GM23338 (cell line): ENCODE data around the gene UVRAG. TPM values are rescaled to one million over a fixed set of nuclear protein-coding genes. Genes with fewer than 3 reads are reported as not detected.

Source experiments
- ATAC-seq: fragments of 200-7000 bp; cut with Tn5 transposase; 3 replicates; pipeline ENCODE4 v1.9.1; 2020
- DNase-seq: peaks from one replicate; pipeline ENCODE4 v3.0.0-alpha.2; 2015; ENCODE audit warnings: low spot score
- H2AFZ ChIP-seq: fragments of 200-600 bp; sonication (generic); 2 replicates; pipeline ENCODE4 v1.8.0; 2016; ENCODE audit warnings: antibody characterized with exemption, mild to moderate bottlenecking, moderate library complexity
- H3F3A ChIP-seq: fragments of 200-600 bp; sonication (generic); replicated peaks from 2 replicates; pipeline ENCODE4 v1.8.0; 2017; ENCODE audit warnings: antibody characterized with exemption, mixed run types, low read depth
- H3K27ac ChIP-seq: fragments of 200-600 bp; sonication (generic); 2 replicates; pipeline ENCODE4 v1.6.1; 2016; ENCODE audit warnings: low read depth
- H3K27me3 ChIP-seq: fragments of 200-600 bp; sonication (generic); 2 replicates; pipeline ENCODE4 v1.8.0; 2016; ENCODE audit warnings: mild to moderate bottlenecking, mixed run types, moderate library complexity; ENCODE audit not compliant: insufficient read depth
- H3K36me3 ChIP-seq: fragments of 200-600 bp; sonication (generic); 2 replicates; pipeline ENCODE4 v1.8.0; 2016; ENCODE audit warnings: mild to moderate bottlenecking; ENCODE audit not compliant: insufficient read depth
- H3K4me1 ChIP-seq: fragments of 200-600 bp; sonication (generic); 2 replicates; pipeline ENCODE4 v1.8.0; 2016; ENCODE audit warnings: mild to moderate bottlenecking, moderate library complexity; ENCODE audit not compliant: insufficient read depth
- H3K4me2 ChIP-seq: fragments of 200-600 bp; sonication (generic); 2 replicates; pipeline ENCODE4 v1.7.1; 2017; ENCODE audit warnings: mixed run types
- H3K4me3 ChIP-seq: fragments of 200-600 bp; sonication (generic); 2 replicates; pipeline ENCODE4 v1.6.1; 2016; ENCODE audit warnings: mixed run types
- H3K79me2 ChIP-seq: fragments of 200-600 bp; sonication (generic); replicated peaks from 2 replicates; pipeline ENCODE4 v1.8.0; 2017; ENCODE audit warnings: mild to moderate bottlenecking; ENCODE audit not compliant: insufficient read depth
- H3K9me2 ChIP-seq: fragments of 200-600 bp; sonication (generic); 2 replicates; pipeline ENCODE4 v1.8.0; 2017; ENCODE audit not compliant: insufficient read depth
- H4K20me1 ChIP-seq: fragments of 200-600 bp; sonication (generic); replicated peaks from 2 replicates; pipeline ENCODE4 v1.8.0; 2017; ENCODE audit warnings: mild to moderate bottlenecking; ENCODE audit not compliant: insufficient read depth
- H3K27ac Mint-ChIP-seq: 2 replicates; pipeline ENCODE4 v1.8.0; 2020; ENCODE audit warnings: inconsistent platforms, mild to moderate bottlenecking, moderate library complexity, mixed read lengths
- H3K27me3 Mint-ChIP-seq: 3 replicates; pipeline ENCODE4 v1.8.0; 2022; ENCODE audit warnings: low read depth, mild to moderate bottlenecking, moderate library complexity, mixed read lengths, inconsistent platforms; ENCODE audit not compliant: insufficient read depth, poor library complexity
- H3K36me3 Mint-ChIP-seq: 3 replicates; pipeline ENCODE4 v1.8.0; 2021; ENCODE audit warnings: low read depth, mild to moderate bottlenecking, inconsistent platforms, moderate library complexity, mixed read lengths
- H3K4me1 Mint-ChIP-seq: 3 replicates; pipeline ENCODE4 v1.8.0; 2020; ENCODE audit warnings: mild to moderate bottlenecking, inconsistent platforms, mixed read lengths
- H3K4me3 Mint-ChIP-seq: 3 replicates; pipeline ENCODE4 v1.8.0; 2021; ENCODE audit warnings: moderate library complexity, mild to moderate bottlenecking, inconsistent platforms, mixed read lengths
- H3K9me3 Mint-ChIP-seq: 3 replicates; pipeline ENCODE4 v1.8.0; 2020; ENCODE audit warnings: moderate library complexity, mild to moderate bottlenecking, inconsistent platforms, mixed read lengths
- CREB1 ChIP-seq: fragments of 250-450 bp; sonication (Bioruptor Pico); IDR thresholded peaks from 2 replicates; pipeline ENCODE4 v1.5.0; 2020; ENCODE audit warnings: low read depth, mild to moderate bottlenecking, moderate library complexity
- EZH2 ChIP-seq: fragments of 200-600 bp; sonication (generic); IDR thresholded peaks from one replicate; pipeline ENCODE4 v1.8.0; 2017; ENCODE audit warnings: antibody characterized with exemption, mild to moderate bottlenecking, low read depth; ENCODE audit not compliant: unreplicated experiment
- JUNB ChIP-seq: IDR thresholded peaks from one replicate; pipeline ENCODE4 v1.6.1; 2016; ENCODE audit warnings: antibody characterized with exemption; ENCODE audit not compliant: unreplicated experiment
- NANOG ChIP-seq: IDR thresholded peaks from 2 replicates; pipeline ENCODE4 v1.6.1; 2016; ENCODE audit warnings: antibody characterized with exemption, borderline replicate concordance
- POLR2AphosphoS5 ChIP-seq: IDR thresholded peaks from 2 replicates; pipeline ENCODE4 v1.6.1; 2016; ENCODE audit warnings: antibody characterized with exemption, low read depth
- STAT1 ChIP-seq: IDR thresholded peaks from one replicate; pipeline ENCODE4 v1.6.1; 2016; ENCODE audit warnings: antibody characterized with exemption; ENCODE audit not compliant: unreplicated experiment
- polyA plus RNA-seq: library from polyadenylated mRNA; unstranded; fragments of >200 nt; fragmentation: Nextera tagmentation; extraction: Ambion mirVana; gene quantifications from 2 replicates; pipeline ENCODE4 v1.2.1, GENCODE V29; 2016
- total RNA-seq: library from RNA; depleted of rRNA; stranded (reverse); fragments of >200 nt; shearing (Covaris generic); gene quantifications from 2 replicates; pipeline ENCODE4 v1.2.3, GENCODE V29; 2014
- TF ChIP-seq, protein P1 (sequence below), 2 experiments: fragments of 200-600 bp in 1 of 2; sonication (generic) in 1 of 2; conservative IDR thresholded peaks; 2 replicates each; pipeline versions ENCODE4 v1.5.1 to v1.6.1; 2016 to 2017; ENCODE audit warnings: antibody characterized with exemption in 2 of 2, low read depth in 2 of 2, mild to moderate bottlenecking in 2 of 2, moderate library complexity in 1 of 2
- TF ChIP-seq, protein P2 (sequence below): IDR thresholded peaks from 2 replicates; pipeline ENCODE4 v1.6.1; 2016; ENCODE audit warnings: antibody characterized with exemption
- TF ChIP-seq, protein P3 (sequence below): fragments of 250-450 bp; sonication (Bioruptor Pico); IDR thresholded peaks from 2 replicates; pipeline ENCODE4 v1.5.0; 2020; ENCODE audit warnings: mild to moderate bottlenecking, moderate library complexity

Gene UVRAG
- total and polyA plus RNA-seq, 2 experiments from 2014 or later = 15.3 to 17.4 TPM

DNA sequence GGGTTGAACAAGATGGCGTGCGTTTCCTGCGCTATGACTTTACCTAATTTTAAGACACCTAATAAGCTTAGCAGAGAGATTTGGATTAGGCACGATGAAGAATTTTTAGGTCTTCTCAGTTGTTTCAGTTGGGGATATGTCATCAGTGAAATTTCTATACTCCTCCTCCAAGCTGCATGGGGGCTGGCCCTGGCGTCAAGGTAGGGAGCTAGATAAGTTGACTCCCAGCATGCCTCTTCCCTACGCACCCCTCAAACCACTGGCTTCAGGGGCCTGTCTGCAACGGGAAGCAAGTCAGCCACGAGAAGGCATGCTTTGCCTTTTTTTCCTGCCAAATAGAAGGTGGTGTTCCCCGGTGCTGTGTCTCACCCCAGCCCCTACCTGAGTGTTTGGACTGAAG lies 33.2 kb upstream of the UVRAG start:
- Histone ChIP-seq H3K9me2 (no peaks in the 10 kb centered on the region), H3K4me2 (no peak overlapping the region), H3K27me3 (no peaks in the 10 kb centered on the region), H4K20me1 (no peaks in the 10 kb centered on the region), H3K27ac (no peak overlapping the region), H2AFZ (no peak overlapping the region), H3F3A (no peaks in the 10 kb centered on the region), H3K79me2 (no peaks in the 10 kb centered on the region), H3K4me1 (no peaks in the 10 kb centered on the region), H3K36me3 (no peaks in the 10 kb centered on the region), H3K4me3 (no peak overlapping the region)
- H3K27me3 Mint-ChIP-seq = peaks cover 3% of the 10 kb centered on the region
- ATAC-seq = no peak
- H3K4me1 Mint-ChIP-seq = no peaks in the 10 kb centered on the region
- DNase-seq = no peak
- H3K27ac Mint-ChIP-seq = no peak overlapping the region
- no peak overlapping the region for H3K4me3 Mint-ChIP-seq
- TF ChIP-seq CREB1 = no peak
- TF ChIP-seq, protein P1, sequence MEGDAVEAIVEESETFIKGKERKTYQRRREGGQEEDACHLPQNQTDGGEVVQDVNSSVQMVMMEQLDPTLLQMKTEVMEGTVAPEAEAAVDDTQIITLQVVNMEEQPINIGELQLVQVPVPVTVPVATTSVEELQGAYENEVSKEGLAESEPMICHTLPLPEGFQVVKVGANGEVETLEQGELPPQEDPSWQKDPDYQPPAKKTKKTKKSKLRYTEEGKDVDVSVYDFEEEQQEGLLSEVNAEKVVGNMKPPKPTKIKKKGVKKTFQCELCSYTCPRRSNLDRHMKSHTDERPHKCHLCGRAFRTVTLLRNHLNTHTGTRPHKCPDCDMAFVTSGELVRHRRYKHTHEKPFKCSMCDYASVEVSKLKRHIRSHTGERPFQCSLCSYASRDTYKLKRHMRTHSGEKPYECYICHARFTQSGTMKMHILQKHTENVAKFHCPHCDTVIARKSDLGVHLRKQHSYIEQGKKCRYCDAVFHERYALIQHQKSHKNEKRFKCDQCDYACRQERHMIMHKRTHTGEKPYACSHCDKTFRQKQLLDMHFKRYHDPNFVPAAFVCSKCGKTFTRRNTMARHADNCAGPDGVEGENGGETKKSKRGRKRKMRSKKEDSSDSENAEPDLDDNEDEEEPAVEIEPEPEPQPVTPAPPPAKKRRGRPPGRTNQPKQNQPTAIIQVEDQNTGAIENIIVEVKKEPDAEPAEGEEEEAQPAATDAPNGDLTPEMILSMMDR (conservative IDR thresholded peaks at IDR 0.05; ENCODE audit: low read depth in 2 of 2) = no peak
- TF ChIP-seq POLR2AphosphoS5 = no peak
- no peaks in the 10 kb centered on the region for H3K36me3 Mint-ChIP-seq
- no peaks in the 10 kb centered on the region for H3K9me3 Mint-ChIP-seq

DNA sequence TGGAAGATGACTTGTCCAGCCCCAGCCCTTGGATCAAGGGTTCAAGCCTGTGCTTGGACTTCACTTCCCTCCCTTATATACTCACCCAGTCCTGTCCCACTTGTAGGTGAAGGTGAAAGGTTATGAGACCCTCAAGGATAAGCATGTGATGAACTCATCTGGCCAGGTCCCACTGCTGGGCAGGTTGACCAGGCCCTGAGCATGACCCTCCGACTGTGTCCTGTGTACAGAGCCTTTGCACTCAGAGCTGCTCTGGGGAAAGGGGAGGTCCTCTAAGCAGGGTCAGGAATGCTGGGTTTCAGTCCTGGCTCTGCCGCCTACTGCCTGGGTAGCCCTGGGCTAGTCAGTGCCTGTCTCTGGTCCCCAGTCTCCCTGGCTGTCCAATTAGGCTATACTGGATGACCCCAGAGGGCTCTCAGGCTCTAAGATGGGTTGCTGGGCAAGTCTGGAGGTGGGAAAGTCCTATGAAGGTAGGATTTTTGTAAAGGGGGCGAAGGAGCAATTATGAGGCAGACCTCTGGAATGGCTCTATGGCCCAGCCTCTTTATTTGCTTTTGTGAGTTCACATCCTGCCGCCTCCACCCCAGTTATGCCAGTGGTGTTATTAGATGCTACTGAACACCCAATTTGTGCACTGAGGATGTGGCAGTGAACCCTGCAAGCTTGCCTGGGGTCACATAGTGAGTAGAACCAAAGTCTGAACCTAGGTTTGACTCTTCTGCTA lies 32.3 kb upstream of the UVRAG start:
- no peak overlapping the region for H3K4me2 ChIP-seq
- Mint-ChIP-seq H3K4me3 (no peak overlapping the region), H3K27me3 (peaks cover 3% of the 10 kb centered on the region), H3K9me3 (no peaks in the 10 kb centered on the region), H3K4me1 (no peaks in the 10 kb centered on the region), H3K27ac (no peak overlapping the region), H3K36me3 (no peaks in the 10 kb centered on the region)
- H3K4me3 ChIP-seq = no peak overlapping the region
- no peak overlapping the region for H2AFZ ChIP-seq
- H3K27ac ChIP-seq = no peak overlapping the region
- no peaks in the 10 kb centered on the region for H3K36me3 ChIP-seq
- H3K4me1 ChIP-seq = no peaks in the 10 kb centered on the region
- DNase-seq (no peak), ATAC-seq (no peak)
- no peaks in the 10 kb centered on the region for H4K20me1 ChIP-seq
- no peaks in the 10 kb centered on the region for H3F3A ChIP-seq
- H3K27me3 ChIP-seq = no peaks in the 10 kb centered on the region
- H3K9me2 ChIP-seq = no peaks in the 10 kb centered on the region
- H3K79me2 ChIP-seq = no peaks in the 10 kb centered on the region
- TF ChIP-seq EZH2 (no peak), STAT1 (no peak), NANOG (no peak), POLR2AphosphoS5 (no peak), JUNB (no peak)
- TF ChIP-seq, protein P2, sequence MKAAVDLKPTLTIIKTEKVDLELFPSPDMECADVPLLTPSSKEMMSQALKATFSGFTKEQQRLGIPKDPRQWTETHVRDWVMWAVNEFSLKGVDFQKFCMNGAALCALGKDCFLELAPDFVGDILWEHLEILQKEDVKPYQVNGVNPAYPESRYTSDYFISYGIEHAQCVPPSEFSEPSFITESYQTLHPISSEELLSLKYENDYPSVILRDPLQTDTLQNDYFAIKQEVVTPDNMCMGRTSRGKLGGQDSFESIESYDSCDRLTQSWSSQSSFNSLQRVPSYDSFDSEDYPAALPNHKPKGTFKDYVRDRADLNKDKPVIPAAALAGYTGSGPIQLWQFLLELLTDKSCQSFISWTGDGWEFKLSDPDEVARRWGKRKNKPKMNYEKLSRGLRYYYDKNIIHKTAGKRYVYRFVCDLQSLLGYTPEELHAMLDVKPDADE = no peak
- TF ChIP-seq, protein P3, sequence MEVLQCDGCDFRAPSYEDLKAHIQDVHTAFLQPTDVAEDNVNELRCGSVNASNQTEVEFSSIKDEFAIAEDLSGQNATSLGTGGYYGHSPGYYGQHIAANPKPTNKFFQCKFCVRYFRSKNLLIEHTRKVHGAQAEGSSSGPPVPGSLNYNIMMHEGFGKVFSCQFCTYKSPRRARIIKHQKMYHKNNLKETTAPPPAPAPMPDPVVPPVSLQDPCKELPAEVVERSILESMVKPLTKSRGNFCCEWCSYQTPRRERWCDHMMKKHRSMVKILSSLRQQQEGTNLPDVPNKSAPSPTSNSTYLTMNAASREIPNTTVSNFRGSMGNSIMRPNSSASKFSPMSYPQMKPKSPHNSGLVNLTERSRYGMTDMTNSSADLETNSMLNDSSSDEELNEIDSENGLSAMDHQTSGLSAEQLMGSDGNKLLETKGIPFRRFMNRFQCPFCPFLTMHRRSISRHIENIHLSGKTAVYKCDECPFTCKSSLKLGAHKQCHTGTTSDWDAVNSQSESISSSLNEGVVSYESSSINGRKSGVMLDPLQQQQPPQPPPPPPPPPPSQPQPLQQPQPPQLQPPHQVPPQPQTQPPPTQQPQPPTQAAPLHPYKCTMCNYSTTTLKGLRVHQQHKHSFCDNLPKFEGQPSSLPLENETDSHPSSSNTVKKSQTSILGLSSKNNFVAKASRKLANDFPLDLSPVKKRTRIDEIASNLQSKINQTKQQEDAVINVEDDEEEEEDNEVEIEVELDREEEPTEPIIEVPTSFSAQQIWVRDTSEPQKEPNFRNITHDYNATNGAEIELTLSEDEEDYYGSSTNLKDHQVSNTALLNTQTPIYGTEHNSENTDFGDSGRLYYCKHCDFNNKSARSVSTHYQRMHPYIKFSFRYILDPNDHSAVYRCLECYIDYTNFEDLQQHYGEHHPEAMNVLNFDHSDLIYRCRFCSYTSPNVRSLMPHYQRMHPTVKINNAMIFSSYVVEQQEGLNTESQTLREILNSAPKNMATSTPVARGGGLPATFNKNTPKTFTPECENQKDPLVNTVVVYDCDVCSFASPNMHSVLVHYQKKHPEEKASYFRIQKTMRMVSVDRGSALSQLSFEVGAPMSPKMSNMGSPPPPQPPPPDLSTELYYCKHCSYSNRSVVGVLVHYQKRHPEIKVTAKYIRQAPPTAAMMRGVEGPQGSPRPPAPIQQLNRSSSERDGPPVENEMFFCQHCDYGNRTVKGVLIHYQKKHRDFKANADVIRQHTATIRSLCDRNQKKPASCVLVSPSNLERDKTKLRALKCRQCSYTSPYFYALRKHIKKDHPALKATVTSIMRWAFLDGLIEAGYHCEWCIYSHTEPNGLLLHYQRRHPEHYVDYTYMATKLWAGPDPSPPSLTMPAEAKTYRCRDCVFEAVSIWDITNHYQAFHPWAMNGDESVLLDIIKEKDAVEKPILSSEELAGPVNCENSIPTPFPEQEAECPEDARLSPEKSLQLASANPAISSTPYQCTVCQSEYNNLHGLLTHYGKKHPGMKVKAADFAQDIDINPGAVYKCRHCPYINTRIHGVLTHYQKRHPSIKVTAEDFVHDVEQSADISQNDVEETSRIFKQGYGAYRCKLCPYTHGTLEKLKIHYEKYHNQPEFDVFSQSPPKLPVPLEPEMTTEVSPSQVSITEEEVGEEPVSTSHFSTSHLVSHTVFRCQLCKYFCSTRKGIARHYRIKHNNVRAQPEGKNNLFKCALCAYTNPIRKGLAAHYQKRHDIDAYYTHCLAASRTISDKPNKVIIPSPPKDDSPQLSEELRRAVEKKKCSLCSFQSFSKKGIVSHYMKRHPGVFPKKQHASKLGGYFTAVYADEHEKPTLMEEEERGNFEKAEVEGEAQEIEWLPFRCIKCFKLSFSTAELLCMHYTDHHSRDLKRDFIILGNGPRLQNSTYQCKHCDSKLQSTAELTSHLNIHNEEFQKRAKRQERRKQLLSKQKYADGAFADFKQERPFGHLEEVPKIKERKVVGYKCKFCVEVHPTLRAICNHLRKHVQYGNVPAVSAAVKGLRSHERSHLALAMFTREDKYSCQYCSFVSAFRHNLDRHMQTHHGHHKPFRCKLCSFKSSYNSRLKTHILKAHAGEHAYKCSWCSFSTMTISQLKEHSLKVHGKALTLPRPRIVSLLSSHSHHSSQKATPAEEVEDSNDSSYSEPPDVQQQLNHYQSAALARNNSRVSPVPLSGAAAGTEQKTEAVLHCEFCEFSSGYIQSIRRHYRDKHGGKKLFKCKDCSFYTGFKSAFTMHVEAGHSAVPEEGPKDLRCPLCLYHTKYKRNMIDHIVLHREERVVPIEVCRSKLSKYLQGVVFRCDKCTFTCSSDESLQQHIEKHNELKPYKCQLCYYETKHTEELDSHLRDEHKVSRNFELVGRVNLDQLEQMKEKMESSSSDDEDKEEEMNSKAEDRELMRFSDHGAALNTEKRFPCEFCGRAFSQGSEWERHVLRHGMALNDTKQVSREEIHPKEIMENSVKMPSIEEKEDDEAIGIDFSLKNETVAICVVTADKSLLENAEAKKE (CRISPR knock-in tag) = no peak
